Measurements from ENCODE around the gene BTBD19.

GRCh38 chr1:44829506-44830384 lies 21.4 kb downstream of the BTBD19 start:
- TF ChIP-seq CTCF (IDR thresholded peaks at IDR 0.05) (no peak), POLR2A (IDR thresholded peaks at IDR 0.05) (no peak), POLR2AphosphoS5 (IDR thresholded peaks at IDR 0.05) (no peak), EP300 (IDR thresholded peaks at IDR 0.05) (no peak)
